ENCODE data around the gene ARID1B. TPM values are rescaled to one million over a fixed set of nuclear protein-coding genes. Genes with fewer than 3 reads are reported as not detected.
A peak's percentile ranks its signal among the peaks of the same experiment; 100 is the strongest.

The ARID1B gene
- total and polyA plus RNA-seq, 9 of the 15 experiments (the other 6 are each of a cell fraction or from before 2014, with no cell fraction given) = 12.5 to 50.5 (median 25.8) TPM

DNA sequence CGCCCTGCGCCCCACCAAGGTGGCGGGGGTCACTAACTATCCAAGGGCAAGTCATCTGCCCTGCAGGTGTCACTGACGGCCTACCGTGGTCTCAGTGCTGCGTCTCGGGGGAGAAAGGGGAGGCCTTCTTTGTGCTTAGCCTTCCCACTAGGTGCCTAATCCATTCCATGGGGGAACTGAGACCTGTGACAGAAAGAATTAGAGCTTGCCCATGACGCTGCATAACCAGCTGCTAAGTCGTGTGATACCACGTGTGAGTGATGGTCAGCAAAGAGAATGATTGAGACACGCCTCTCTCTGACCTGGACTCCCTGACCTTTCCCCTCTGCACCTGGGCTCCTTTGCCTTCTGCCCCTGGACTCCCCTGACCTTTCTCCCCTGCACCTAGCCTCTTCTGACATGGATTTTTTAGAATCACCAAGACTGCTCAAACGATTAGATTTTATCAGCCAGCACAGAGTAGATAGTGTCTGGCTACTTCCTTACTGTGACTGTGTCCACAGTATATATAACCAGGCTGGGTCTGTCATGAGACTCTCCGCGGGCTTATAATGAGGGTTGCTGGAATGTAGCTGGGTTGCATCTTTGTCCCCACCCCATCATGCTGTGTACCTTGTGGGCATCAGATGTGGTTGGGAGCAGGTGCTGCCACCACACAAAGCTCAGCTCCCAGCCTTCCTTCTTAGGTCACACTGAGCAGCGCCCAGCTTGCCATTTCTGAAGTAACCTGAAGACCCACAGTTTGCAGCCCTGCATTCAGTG lies 405.5 kb downstream of the ARID1B start:
- Histone ChIP-seq H3K36me3 (ENCODE audit: control insufficient read depth, insufficient read depth, low read length) (peaks cover 39% of the 10 kb centered on the region), H3K9me1 (ENCODE audit: control insufficient read depth, insufficient read depth, low read length) (no peaks in the 10 kb centered on the region), H3K4me1 (replicated peaks in 1 of 2; ENCODE audit: control insufficient read depth in 2 of 2, insufficient read depth in 2 of 2, low read length in 2 of 2) (peaks cover 0 to 6% of the 10 kb centered on the region in 2 experiments; a peak in 3 of 5 replicates), H4K20me1 (replicated peaks; ENCODE audit: control insufficient read depth, insufficient read depth, low read length) (no peaks in the 10 kb centered on the region), H3K9me3 (replicated peaks; ENCODE audit: control insufficient read depth, insufficient read depth, low read depth, low read length) (no peaks in the 10 kb centered on the region), H3K9ac (ENCODE audit: insufficient read depth in 1 of 2, low read depth in 2 of 2, low read length in 2 of 2) (peak overlapping the region in 1 of 2 experiments; percentile 18; a peak in 1 of 4 replicates), H3K79me2 (ENCODE audit: control insufficient read depth, insufficient read depth, low read length) (no peaks in the 10 kb centered on the region), H3K4me2 (ENCODE audit: insufficient read depth, low read length) (no peak overlapping the region), H2AFZ (ENCODE audit: low read depth, low read length) (no peak overlapping the region), H3K27me3 (ENCODE audit: control insufficient read depth in 2 of 2, insufficient read depth in 2 of 2, low read length in 2 of 2) (no peaks in the 10 kb centered on the region), H3K4me3 (no peak overlapping the region), H3K27ac (ENCODE audit: extremely low read depth, low read depth, low read length) (no peak overlapping the region)
- peak; percentile 42 for FAIRE-seq
- no TSS peak for BruUV-seq (replicated peaks)
- ATAC-seq = peak; percentile 8; the same call in 1 of the 3 replicates
- POLR2A ChIA-PET = no interaction called here
- intact Hi-C loops (cut with micrococcal nuclease) = loop anchor here (5.0 kb wide), 1 partner anchor 90 kb away; no protein-coding TSS in a partner anchor
- 66% methylated on average over 15 of the region's 15 CpGs for WGBS (ENCODE audit: insufficient coverage, low coverage, missing lambda C conversion rate)
- in situ Hi-C loops (cut with MboI) = loop anchor here (10.0 to 25.0 kb wide), 2 partner anchors 618 to 1870 kb away; partner anchors contain the start of gene TFB1M
- CTCF ChIA-PET (ENCODE audit: low intra/inter-chr PET ratio) = interaction anchor here (4.8 kb wide), 1 partner anchor 148 kb away, joined by 35 read pairs; no protein-coding TSS in a partner anchor
- DNase-seq (ENCODE audit: extremely low read depth in 1 of 4, low spot score in 3 of 4) = no peak
- TF ChIP-seq, protein P1, sequence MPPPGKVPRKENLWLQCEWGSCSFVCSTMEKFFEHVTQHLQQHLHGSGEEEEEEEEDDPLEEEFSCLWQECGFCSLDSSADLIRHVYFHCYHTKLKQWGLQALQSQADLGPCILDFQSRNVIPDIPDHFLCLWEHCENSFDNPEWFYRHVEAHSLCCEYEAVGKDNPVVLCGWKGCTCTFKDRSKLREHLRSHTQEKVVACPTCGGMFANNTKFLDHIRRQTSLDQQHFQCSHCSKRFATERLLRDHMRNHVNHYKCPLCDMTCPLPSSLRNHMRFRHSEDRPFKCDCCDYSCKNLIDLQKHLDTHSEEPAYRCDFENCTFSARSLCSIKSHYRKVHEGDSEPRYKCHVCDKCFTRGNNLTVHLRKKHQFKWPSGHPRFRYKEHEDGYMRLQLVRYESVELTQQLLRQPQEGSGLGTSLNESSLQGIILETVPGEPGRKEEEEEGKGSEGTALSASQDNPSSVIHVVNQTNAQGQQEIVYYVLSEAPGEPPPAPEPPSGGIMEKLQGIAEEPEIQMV (tag; conservative IDR thresholded peaks at IDR 0.05; ENCODE audit: low read depth) = no peak
- TF ChIP-seq, protein P2, sequence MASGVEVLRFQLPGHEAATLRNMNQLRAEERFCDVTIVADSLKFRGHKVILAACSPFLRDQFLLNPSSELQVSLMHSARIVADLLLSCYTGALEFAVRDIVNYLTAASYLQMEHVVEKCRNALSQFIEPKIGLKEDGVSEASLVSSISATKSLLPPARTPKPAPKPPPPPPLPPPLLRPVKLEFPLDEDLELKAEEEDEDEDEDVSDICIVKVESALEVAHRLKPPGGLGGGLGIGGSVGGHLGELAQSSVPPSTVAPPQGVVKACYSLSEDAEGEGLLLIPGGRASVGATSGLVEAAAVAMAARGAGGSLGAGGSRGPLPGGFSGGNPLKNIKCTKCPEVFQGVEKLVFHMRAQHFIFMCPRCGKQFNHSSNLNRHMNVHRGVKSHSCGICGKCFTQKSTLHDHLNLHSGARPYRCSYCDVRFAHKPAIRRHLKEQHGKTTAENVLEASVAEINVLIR (CRISPR knock-in tag; IDR thresholded peaks at IDR 0.05) = no peak
- TF ChIP-seq ZNF584 (CRISPR knock-in tag; IDR thresholded peaks at IDR 0.05; ENCODE audit: low read depth) (no peak), OTX1 (CRISPR knock-in tag; IDR thresholded peaks at IDR 0.05) (no peak), ZNF699 (CRISPR knock-in tag; IDR thresholded peaks at IDR 0.05; ENCODE audit: insufficient replicate concordance) (no peak), ZNF316 (IDR thresholded peaks at IDR 0.05) (no peak), CC2D1A (IDR thresholded peaks at IDR 0.05) (no peak), WHSC1 (IDR thresholded peaks at IDR 0.05; ENCODE audit: low read length) (peak; percentile 28), FOXJ3 (CRISPR knock-in tag; IDR thresholded peaks at IDR 0.05) (no peak), FOXM1 (IDR thresholded peaks at IDR 0.05; ENCODE audit: low read depth) (no peak), FOXM1 (CRISPR knock-in tag; IDR thresholded peaks at IDR 0.05; ENCODE audit: low read depth) (no peak), TRIM24 (IDR thresholded peaks at IDR 0.05) (no peak), TBL1XR1 (IDR thresholded peaks at IDR 0.05; ENCODE audit: low read length in 2 of 2) (no peak), THRAP3 (IDR thresholded peaks at IDR 0.05; ENCODE audit: borderline replicate concordance) (no peak), BCOR (IDR thresholded peaks at IDR 0.05) (no peak), POU5F1 (IDR thresholded peaks at IDR 0.05; ENCODE audit: borderline replicate concordance, low read depth, low read length, partially characterized antibody) (no peak), LEF1 (IDR thresholded peaks at IDR 0.05) (no peak)
- TF ChIP-seq, protein P3, sequence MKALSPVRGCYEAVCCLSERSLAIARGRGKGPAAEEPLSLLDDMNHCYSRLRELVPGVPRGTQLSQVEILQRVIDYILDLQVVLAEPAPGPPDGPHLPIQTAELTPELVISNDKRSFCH (CRISPR knock-in tag; IDR thresholded peaks at IDR 0.05) = no peak
- TF ChIP-seq, protein P3 (tag; IDR thresholded peaks at IDR 0.05) = no peak
- TF ChIP-seq, protein P4, sequence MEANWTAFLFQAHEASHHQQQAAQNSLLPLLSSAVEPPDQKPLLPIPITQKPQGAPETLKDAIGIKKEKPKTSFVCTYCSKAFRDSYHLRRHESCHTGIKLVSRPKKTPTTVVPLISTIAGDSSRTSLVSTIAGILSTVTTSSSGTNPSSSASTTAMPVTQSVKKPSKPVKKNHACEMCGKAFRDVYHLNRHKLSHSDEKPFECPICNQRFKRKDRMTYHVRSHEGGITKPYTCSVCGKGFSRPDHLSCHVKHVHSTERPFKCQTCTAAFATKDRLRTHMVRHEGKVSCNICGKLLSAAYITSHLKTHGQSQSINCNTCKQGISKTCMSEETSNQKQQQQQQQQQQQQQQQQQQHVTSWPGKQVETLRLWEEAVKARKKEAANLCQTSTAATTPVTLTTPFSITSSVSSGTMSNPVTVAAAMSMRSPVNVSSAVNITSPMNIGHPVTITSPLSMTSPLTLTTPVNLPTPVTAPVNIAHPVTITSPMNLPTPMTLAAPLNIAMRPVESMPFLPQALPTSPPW (CRISPR knock-in tag; IDR thresholded peaks at IDR 0.05) = no peak
